Endothelial cell of umbilical vein (primary cell): ENCODE results near the gene SETX. TPM values are rescaled to one million over a fixed set of nuclear protein-coding genes. Genes with fewer than 3 reads are reported as not detected.

Source experiments
- BruUV-seq: library from RNA; stranded (reverse); fragments of 400-500 nt; replicated peaks from 2 replicates; lab custom pipeline; 2021; lab: Mats Ljungman, UMichigan
- CTCF ChIA-PET: fragments of 300-600, 350-600 bp; sonication (Branson Sonifier 250); formaldehyde crosslinking; loops from one replicate; lab custom pipeline; 2021; ENCODE audit warnings: antibody characterized with exemption, inconsistent platforms; lab: Charles Lee
- POLR2A ChIA-PET: fragments of 300-600, 350-600 bp; sonication (Branson Sonifier 250); formaldehyde crosslinking; loops from one replicate; lab custom pipeline; 2021; ENCODE audit warnings: antibody characterized with exemption, inconsistent platforms; lab: Charles Lee
- DNase-seq: peaks from one replicate; pipeline ENCODE4 v3.0.0-alpha.2; 2011; ENCODE audit warnings: low read depth, low spot score
- FAIRE-seq: peaks from 2 replicates; lab custom pipeline; 2011; peaks lifted over from hg19 to GRCh38; lab: Jason Lieb, UNC
- H2AFZ ChIP-seq: 2 replicates; pipeline ENCODE4 v1.6.0; 2012; ENCODE audit warnings: low read depth, low read length, control low read depth, inconsistent platforms
- H3K27ac ChIP-seq: 2 replicates; pipeline ENCODE4 v1.5.1; 2011; ENCODE audit warnings: low read depth, mild to moderate bottlenecking, control low read depth, low read length, moderate library complexity; ENCODE audit not compliant: insufficient read depth
- H3K27me3 ChIP-seq, 2 experiments: 2 replicates each; pipeline versions ENCODE4 v1.6.0 to v1.6.1; 2011; ENCODE audit warnings: low read length in 2 of 2, mixed read lengths in 1 of 2; ENCODE audit not compliant: control insufficient read depth in 2 of 2, insufficient read depth in 2 of 2
- H3K36me3 ChIP-seq, 2 experiments: 2 replicates in 1 of 2; 3 replicates in 1 of 2; pipeline ENCODE4 v1.5.1; 2011; ENCODE audit warnings: low read length in 2 of 2, mild to moderate bottlenecking in 1 of 2, moderate library complexity in 1 of 2; ENCODE audit not compliant: control insufficient read depth in 2 of 2, insufficient read depth in 2 of 2; ENCODE audit errors: extremely low read depth in 1 of 2
- H3K4me1 ChIP-seq: 3 replicates; pipeline ENCODE4 v1.5.1; 2011; ENCODE audit warnings: mild to moderate bottlenecking, low read length; ENCODE audit not compliant: control insufficient read depth, insufficient read depth; ENCODE audit errors: extremely low read depth
- H3K4me2 ChIP-seq: 2 replicates; pipeline ENCODE4 v1.6.1; 2011; ENCODE audit warnings: low read length, control low read depth, mixed read lengths; ENCODE audit not compliant: insufficient read depth
- H3K4me3 ChIP-seq, 3 experiments: fragments of 200-600 bp in 1 of 3; sonication (generic), shearing (Covaris generic) in 1 of 3; replicated peaks in 1 of 3; 2 replicates each; pipeline ENCODE4 v1.5.1; 2011 to 2016; ENCODE audit warnings: control low read depth in 3 of 3, low read length in 3 of 3, mild to moderate bottlenecking in 2 of 3, inconsistent platforms in 1 of 3, low read depth in 1 of 3, moderate library complexity in 1 of 3; ENCODE audit not compliant: insufficient read depth in 1 of 3
- H3K79me2 ChIP-seq: 2 replicates; pipeline ENCODE4 v1.6.0; 2012; ENCODE audit warnings: low read length, inconsistent platforms; ENCODE audit not compliant: control insufficient read depth, insufficient read depth
- H3K9ac ChIP-seq: replicated peaks from 2 replicates; pipeline ENCODE3; 2011; ENCODE audit warnings: low read length, control low read depth; ENCODE audit not compliant: insufficient read depth; ENCODE audit errors: extremely low read depth
- H3K9me1 ChIP-seq: replicated peaks from 3 replicates; pipeline ENCODE4 v1.6.0; 2011; ENCODE audit warnings: mild to moderate bottlenecking, low read length; ENCODE audit not compliant: control insufficient read depth, insufficient read depth; ENCODE audit errors: extremely low read depth
- H3K9me3 ChIP-seq: replicated peaks from 2 replicates; pipeline ENCODE4 v1.5.1; 2012; ENCODE audit warnings: low read length, inconsistent platforms; ENCODE audit not compliant: control insufficient read depth, insufficient read depth
- H4K20me1 ChIP-seq: replicated peaks from 2 replicates; pipeline ENCODE3; 2011; ENCODE audit warnings: mild to moderate bottlenecking, low read length; ENCODE audit not compliant: control insufficient read depth, insufficient read depth; ENCODE audit errors: extremely low read depth
- CTCF ChIP-seq, 2 donors: IDR thresholded peaks; 1 replicate in 1 of 2; 2 replicates in 1 of 2; pipeline ENCODE4 v1.5.1; 2011; ENCODE audit warnings: low read length in 2 of 2, mild to moderate bottlenecking in 2 of 2, moderate library complexity in 2 of 2, control low read depth in 1 of 2, inconsistent platforms in 1 of 2, low read depth in 1 of 2; ENCODE audit not compliant: insufficient read depth in 1 of 2; ENCODE audit errors: extremely low read depth in 1 of 2
- MYC ChIP-seq: IDR thresholded peaks from one replicate; pipeline ENCODE4 v1.6.1; 2011; ENCODE audit warnings: mild to moderate bottlenecking, low read depth, low read length
- POLR2A ChIP-seq: IDR thresholded peaks from 2 replicates; pipeline ENCODE4 v1.6.1; 2012; ENCODE audit warnings: low read depth, mild to moderate bottlenecking, control low read depth, low read length
- dilution Hi-C: fragments of 300-500 bp; cut with MboI; formaldehyde crosslinking; loops from one replicate; pipeline ENCODE4 v1.15.0; 2019; ENCODE audit warnings: low sequenced_read_pairs; ENCODE audit not compliant: extremely low pct_ligation_motif_present
- intact Hi-C: fragments of 100-400 bp; cut with micrococcal nuclease; formaldehyde crosslinking; loops from one replicate; pipeline ENCODE4 v1.10.0; 2022
- polyA plus RNA-seq, 4 experiments: library from polyadenylated mRNA; depleted of rRNA in 3 of 4; stranded (reverse) in 3 of 4; unstranded in 1 of 4; fragments of >200 nt; gene quantifications; 2 replicates each; pipeline versions ENCODE4 v1.2.1 to v1.2.3, GENCODE V29; 2011 to 2012; ENCODE audit warnings: missing spikeins in 1 of 4
- total RNA-seq: library from RNA; stranded (reverse); gene quantifications from 2 replicates; pipeline ENCODE4 v1.2.3, GENCODE V29; 2021
- TF ChIP-seq, protein P1 (sequence below): IDR thresholded peaks from 2 replicates; pipeline ENCODE4 v1.6.1; 2011; ENCODE audit not compliant: insufficient read depth, insufficient read length

SETX gene
- total and polyA plus RNA-seq, 2 donors (not counting 3 experiments of a cell fraction or from before 2014, with no cell fraction given), result 20.9 to 47.7 TPM

- Histone ChIP-seq H3K9me3 (no peaks in the 10 kb centered on the region), H4K20me1 (no peaks in the 10 kb centered on the region), H3K4me2 (no peak overlapping the region), H3K4me1 (peaks cover 4% of the 10 kb centered on the region), H3K79me2 (peaks cover 6% of the 10 kb centered on the region), H3K27me3 (no peaks in the 10 kb centered on the region), H3K9ac (no peak overlapping the region), H3K27ac (no peak overlapping the region), H3K4me3 (no peak overlapping the region), H2AFZ (no peak overlapping the region), H3K36me3 (peaks cover 17 to 35% of the 10 kb centered on the region in 2 experiments), H3K9me1 (no peaks in the 10 kb centered on the region)
- TF ChIP-seq CTCF (IDR thresholded peaks at IDR 0.05; ENCODE audit: extremely low read depth in 1 of 2, insufficient read depth in 1 of 2, low read depth in 1 of 2, low read length in 2 of 2), result no peak
- intact Hi-C loops, result no loop called here
- dilution Hi-C loops, result no loop called here
- ChIA-PET POLR2A (no interaction called here), CTCF (no interaction called here)
- no peak for DNase-seq
- no peak for FAIRE-seq
- BruUV-seq, result no TSS peak
These were observed 27.2 kb downstream of the SETX start for GRCh38 chr9:132327537-132327936.

DNA sequence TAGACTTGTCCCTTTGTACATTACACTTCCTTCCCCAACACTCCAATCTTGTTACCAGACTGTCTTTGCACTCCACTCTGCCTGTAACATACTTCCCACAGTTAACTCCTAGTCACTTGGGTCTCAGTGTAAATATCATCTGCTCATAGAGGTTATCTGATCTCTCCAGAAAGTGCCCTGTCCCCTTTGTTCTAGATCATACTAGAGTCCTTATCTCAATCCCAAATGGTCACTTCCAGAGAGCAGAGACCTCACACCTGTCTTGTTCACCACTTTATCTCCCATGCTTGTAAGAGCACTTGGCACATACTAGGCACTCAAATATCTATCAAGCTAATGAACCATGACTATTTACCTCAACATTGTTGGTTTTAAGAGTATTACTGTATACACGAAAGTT lies 30.4 kb downstream of the SETX start:
- intact Hi-C loops (no loop called here), dilution Hi-C loops (no loop called here)
- no peaks in the 10 kb centered on the region for H3K9me1 ChIP-seq
- no peak overlapping the region for H3K27ac ChIP-seq
- POLR2A ChIA-PET, result no interaction called here
- CTCF ChIA-PET, result no interaction called here
- H3K27me3 ChIP-seq, result no peaks in the 10 kb centered on the region
- H2AFZ ChIP-seq, result no peak overlapping the region
- no peak overlapping the region for H3K4me2 ChIP-seq
- DNase-seq (peak; percentile 7), FAIRE-seq (no peak)
- H3K4me1 ChIP-seq, result peaks cover 18% of the 10 kb centered on the region
- no peaks in the 10 kb centered on the region for H4K20me1 ChIP-seq
- H3K36me3 ChIP-seq, result peaks cover 8 to 19% of the 10 kb centered on the region in 2 experiments
- H3K4me3 ChIP-seq, result no peak overlapping the region
- H3K9ac ChIP-seq, result no peak overlapping the region
- H3K9me3 ChIP-seq, result no peaks in the 10 kb centered on the region
- TF ChIP-seq, protein P1, sequence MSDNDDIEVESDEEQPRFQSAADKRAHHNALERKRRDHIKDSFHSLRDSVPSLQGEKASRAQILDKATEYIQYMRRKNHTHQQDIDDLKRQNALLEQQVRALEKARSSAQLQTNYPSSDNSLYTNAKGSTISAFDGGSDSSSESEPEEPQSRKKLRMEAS, result no peak
- TF ChIP-seq CTCF (IDR thresholded peaks at IDR 0.05; ENCODE audit: extremely low read depth in 1 of 2, insufficient read depth in 1 of 2, low read depth in 1 of 2, low read length in 2 of 2), result no peak
- TF ChIP-seq POLR2A, result no peak
- no peak for TF ChIP-seq MYC
- BruUV-seq, result no TSS peak
- peaks cover 12% of the 10 kb centered on the region for H3K79me2 ChIP-seq
